Activated T-cell treated with anti-CD3 and anti-CD28 coated beads, Interleukin-2, amount 50 U/mL, for 4 hours (primary cell): ENCODE data around the gene STBD1. TPM values are rescaled to one million over a fixed set of nuclear protein-coding genes. Genes with fewer than 3 reads are reported as not detected.
"Not testable (repeated sequence)": the region's sequence is repeated elsewhere in the genome, so short reads cannot be mapped to it uniquely, and the experiment has no call there.

ENCODE experiments used
- ATAC-seq, 2 donors: fragments of 200-7000 bp; cut with Tn5 transposase; one replicate each; pipeline ENCODE4 v1.10.0; 2021
- DNase-seq: peaks from one replicate; pipeline ENCODE4 v3.0.0-alpha.2; 2020
- H3K27me3 Mint-ChIP-seq: one replicate; pipeline ENCODE4 v1.8.0; 2021; ENCODE audit warnings: low read depth, mixed read lengths
- H3K36me3 Mint-ChIP-seq: one replicate; pipeline ENCODE4 v1.8.0; 2022; ENCODE audit warnings: mixed read lengths; ENCODE audit not compliant: insufficient read depth
- H3K4me1 Mint-ChIP-seq: one replicate; pipeline ENCODE4 v1.8.0; 2021; ENCODE audit warnings: low read depth, mixed read lengths
- H3K4me3 Mint-ChIP-seq: one replicate; pipeline ENCODE4 v1.8.0; 2021; ENCODE audit warnings: mild to moderate bottlenecking, moderate library complexity, mixed read lengths
- H3K9me3 Mint-ChIP-seq: one replicate; pipeline ENCODE4 v1.8.0; 2021; ENCODE audit warnings: mixed read lengths
- total RNA-seq, 3 donors: library from RNA; stranded (reverse); gene quantifications; one replicate each; pipeline ENCODE4 v1.2.1, GENCODE V29; 2021

STBD1 gene
- total RNA-seq, 3 donors from 2014 or later, result 0.23 to 0.52 (median 0.34) TPM

DNA sequence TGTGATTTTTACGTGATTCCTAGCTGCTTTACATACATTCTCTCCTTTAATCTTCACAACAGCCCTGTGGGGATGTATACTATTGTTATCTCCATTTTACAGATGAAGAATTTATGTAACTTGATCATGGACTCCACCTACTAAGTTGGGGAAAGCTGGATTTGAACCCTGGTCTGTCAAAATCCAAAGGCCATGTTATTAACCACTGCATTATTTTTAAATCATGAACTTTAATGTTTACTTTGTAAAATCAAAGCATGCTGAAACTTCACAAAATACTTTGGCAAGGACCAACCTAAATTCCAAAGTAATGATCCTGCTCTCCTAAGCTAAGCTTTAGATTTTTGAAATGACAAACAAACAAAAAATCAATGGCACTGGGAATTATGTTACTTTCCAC is 28.9 kb upstream of the STBD1 start:
- ATAC-seq, result no peak
- Mint-ChIP-seq H3K4me3 (no peak overlapping the region), H3K27me3 (peaks cover 8% of the 10 kb centered on the region), H3K9me3 (no peaks in the 10 kb centered on the region), H3K4me1 (no peaks in the 10 kb centered on the region), H3K36me3 (no peaks in the 10 kb centered on the region)
- DNase-seq, result no peak

DNA sequence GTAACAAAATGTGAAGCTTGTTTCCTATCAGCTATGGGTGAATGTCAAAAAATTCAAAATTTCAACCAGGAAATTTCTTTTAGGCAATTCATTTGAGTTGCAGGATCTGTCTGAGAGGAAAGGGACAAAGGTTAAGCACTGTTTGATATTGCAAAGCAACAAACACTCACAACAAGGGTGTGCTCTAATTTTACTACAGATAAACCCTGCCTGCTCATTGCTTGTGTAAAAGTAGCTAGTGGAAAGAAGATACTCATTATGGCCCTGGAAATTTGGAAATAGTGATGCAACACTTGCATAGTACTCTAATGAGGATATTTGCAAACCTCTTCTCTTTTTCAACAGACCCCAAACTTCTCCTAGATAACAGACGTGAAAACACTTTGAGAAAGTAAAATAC is 27.9 kb upstream of the STBD1 start:
- H3K36me3 Mint-ChIP-seq, result no peaks in the 10 kb centered on the region
- H3K4me1 Mint-ChIP-seq, result no peaks in the 10 kb centered on the region
- DNase-seq (no peak), ATAC-seq (no peak)
- no peaks in the 10 kb centered on the region for H3K9me3 Mint-ChIP-seq
- peaks cover 6% of the 10 kb centered on the region for H3K27me3 Mint-ChIP-seq
- no peak overlapping the region for H3K4me3 Mint-ChIP-seq

DNA sequence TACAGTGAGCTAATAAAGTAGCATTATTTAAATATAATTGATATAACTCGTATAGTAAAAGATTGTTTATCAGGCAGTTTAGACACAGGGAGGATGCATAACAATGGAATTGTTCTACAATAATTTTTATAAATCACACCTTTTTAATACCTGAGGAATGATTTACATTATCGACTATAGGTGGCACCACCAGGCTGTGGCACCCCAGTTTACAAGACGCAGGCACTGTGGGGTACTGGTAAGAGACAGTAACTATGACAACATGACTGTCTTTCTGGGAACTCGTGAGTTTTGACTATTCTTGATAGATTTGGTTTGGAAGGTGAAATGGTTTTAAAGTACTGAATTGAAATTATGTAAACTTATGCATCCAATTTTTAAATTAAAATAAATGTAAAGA is 27.1 kb upstream of the STBD1 start:
- no peak for ATAC-seq
- peaks cover 6% of the 10 kb centered on the region for H3K27me3 Mint-ChIP-seq
- H3K4me3 Mint-ChIP-seq, result no peak overlapping the region
- H3K36me3 Mint-ChIP-seq, result no peaks in the 10 kb centered on the region
- H3K4me1 Mint-ChIP-seq, result no peaks in the 10 kb centered on the region
- DNase-seq, result no peak
- H3K9me3 Mint-ChIP-seq, result no peaks in the 10 kb centered on the region

DNA sequence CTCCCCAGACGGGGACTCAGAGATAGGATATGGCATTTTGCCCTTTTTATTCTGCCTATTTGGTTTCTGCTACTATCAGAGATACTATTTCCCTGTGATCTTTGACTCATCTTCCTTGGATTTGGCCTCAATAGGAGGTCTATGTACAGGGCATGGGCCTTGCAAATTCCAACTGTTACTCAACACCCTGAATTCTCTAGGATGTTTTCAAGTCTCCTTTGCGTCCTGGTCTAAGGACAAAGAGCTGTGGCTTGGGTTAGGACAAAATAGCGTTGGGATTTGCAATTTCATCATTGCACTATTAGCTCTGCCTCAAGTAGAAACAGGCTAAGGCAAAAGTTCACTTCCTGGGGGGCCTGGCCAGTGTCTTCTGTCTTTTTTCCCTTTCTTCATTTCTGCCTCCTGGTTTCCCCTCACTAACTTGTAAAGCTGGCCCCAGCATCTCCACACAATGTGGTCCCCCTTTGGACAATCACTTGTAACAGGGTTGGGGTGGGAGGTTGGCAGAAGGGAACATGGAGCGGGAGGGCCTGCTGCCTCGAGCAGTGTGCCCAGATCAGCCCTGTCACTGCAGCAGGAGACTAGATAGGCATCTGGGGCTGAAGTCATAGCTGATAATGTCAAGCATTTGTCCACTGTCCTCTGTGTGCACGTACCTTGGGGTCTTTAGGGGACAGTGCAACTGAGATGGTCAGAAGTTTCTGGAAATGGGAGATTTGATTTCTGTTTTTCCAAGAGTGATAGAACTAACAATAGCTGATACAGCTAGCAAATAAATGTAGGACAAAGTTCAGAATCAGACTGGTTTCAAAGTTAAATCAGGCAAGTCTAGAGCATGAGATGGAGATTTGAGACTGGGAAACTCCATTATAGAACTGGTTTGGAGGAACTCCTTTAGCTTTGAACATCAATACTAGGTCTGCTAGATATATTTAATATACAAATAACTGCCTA is 25.8 kb upstream of the STBD1 start:
- Mint-ChIP-seq H3K4me1 (no peaks in the 10 kb centered on the region), H3K9me3 (no peaks in the 10 kb centered on the region), H3K4me3 (no peak overlapping the region), H3K27me3 (peaks cover 4% of the 10 kb centered on the region), H3K36me3 (no peaks in the 10 kb centered on the region)
- DNase-seq (no peak), ATAC-seq (no peak)

DNA sequence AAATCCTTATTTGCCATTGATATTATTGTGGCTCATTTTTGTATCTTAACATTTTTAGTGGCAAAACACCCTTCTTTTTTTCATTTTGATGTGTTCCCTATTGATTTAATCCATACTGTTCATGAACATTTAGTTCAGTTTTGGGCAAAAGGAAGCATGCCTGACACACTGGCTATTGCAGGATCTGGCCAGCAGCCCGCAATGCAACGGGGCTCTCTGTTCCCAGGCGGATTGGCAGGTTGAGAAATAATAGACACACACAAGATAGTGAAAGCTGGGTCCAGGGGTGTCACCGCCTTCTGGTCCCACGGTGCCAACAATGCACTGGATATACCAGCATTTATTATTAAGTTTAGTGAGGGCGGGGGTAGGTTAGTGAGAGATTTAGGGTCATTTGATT is 24.9 kb upstream of the STBD1 start:
- not testable (repeated sequence) for H3K9me3 Mint-ChIP-seq, H3K36me3 Mint-ChIP-seq, H3K4me3 Mint-ChIP-seq, H3K27me3 Mint-ChIP-seq, H3K4me1 Mint-ChIP-seq, ATAC-seq, DNase-seq

DNA sequence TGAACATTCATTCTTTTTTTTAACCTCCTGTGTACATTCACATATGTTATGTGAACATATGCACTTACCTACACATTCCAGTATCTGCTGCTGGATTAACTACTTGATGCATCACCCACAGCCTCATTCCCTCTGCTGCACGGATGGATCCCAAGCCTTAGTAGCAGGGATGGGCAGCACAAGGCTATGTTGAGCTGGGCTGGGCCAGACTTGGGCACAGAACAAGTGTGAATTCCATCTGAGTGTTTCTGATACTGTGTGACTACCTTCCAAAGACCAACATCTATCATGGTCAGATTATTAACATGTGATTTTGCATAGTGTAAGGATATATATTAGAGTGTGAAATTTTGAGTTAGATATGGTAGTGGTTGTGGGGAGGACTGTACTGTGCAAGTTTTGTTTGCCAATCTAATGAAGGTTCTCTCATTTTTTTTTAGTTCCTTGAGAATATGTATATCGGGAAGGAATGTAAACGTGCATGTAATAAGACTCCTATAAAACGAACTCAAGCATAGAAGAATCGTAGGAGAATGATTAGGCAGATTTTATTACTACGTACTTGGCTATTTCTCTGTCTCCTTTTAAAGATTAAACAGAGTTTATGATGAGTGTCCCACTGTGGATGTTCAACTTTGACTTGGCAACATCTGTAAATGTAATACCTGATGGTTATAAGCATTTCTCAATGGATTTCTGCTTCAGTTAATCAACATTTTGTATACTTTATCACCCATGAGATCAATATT is 23.4 kb upstream of the STBD1 start:
- ATAC-seq, result no peak
- Mint-ChIP-seq H3K9me3 (peaks cover 5% of the 10 kb centered on the region), H3K4me1 (no peaks in the 10 kb centered on the region), H3K27me3 (peaks cover 1% of the 10 kb centered on the region), H3K4me3 (no peak overlapping the region), H3K36me3 (no peaks in the 10 kb centered on the region)
- no peak for DNase-seq

DNA sequence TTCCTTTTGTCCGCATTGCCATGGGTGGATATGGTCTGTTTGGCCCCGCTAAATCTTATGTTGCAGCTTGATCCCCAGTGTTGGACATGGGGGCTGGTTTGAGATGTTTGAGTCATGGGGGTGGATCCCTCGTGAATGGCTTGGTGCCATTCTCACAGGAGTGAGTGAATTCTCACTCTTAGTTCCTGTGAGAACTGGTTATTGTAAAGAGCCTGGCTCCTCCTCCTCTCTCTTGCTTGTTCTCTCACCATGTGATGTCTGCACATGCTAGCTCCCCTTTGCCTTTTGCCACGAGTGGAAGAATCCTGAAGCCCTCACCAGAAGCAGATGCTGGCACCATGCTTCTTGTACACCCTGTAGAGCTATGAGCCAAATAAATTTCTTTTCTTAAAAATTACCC is 22.6 kb upstream of the STBD1 start:
- Mint-ChIP-seq H3K36me3 (no peaks in the 10 kb centered on the region), H3K4me1 (no peaks in the 10 kb centered on the region), H3K27me3 (no peaks in the 10 kb centered on the region), H3K4me3 (no peak overlapping the region), H3K9me3 (peaks cover 5% of the 10 kb centered on the region)
- ATAC-seq (no peak), DNase-seq (no peak)

DNA sequence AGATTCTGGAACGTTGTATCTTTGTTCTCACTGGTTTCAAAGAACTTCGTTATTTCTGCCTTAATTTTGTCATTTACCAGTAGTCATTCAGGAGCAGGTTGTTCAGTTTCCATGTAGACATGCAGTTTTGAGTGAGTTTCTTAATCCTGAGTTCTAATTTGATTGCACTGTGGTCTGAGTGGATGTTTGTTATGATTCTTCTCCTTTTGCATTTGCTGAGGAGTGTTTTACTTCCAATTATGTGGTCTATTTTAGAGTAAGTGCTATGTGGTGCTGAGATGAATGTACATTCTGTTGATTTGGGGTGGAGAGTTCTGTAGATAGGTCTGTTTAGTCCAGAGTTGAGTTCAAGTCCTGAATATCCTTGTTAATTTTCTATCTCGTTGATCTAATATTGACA is 18.7 kb upstream of the STBD1 start:
- not testable (repeated sequence) for DNase-seq, H3K36me3 Mint-ChIP-seq, ATAC-seq, H3K9me3 Mint-ChIP-seq, H3K4me1 Mint-ChIP-seq, H3K4me3 Mint-ChIP-seq
- H3K27me3 Mint-ChIP-seq, result peaks cover 14% of the 10 kb centered on the region

DNA sequence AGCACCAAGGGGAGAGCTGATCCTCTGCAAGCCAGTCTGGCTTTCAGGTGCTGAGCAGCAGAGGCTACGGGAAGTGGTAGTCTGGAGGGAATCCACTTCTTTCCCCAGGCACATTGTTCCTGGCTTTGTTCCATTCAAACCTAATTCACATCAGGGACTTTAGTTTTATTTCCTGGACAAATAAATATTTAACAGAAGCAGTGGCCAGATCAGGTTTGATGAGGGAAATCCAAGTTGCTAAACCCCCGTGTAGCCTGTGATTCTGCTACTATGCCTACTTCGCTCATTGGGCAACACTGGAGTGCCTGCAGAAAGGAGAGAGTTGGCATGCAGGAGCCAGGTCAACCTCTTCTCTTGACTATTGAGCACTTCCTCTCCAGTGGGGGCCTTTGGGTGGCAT is 13.8 kb upstream of the STBD1 start:
- ATAC-seq, result no peak
- no peak overlapping the region for H3K4me3 Mint-ChIP-seq
- H3K27me3 Mint-ChIP-seq, result peaks cover 15% of the 10 kb centered on the region
- H3K9me3 Mint-ChIP-seq, result peaks cover 19% of the 10 kb centered on the region
- DNase-seq, result no peak
- H3K36me3 Mint-ChIP-seq, result peaks cover 3% of the 10 kb centered on the region
- H3K4me1 Mint-ChIP-seq, result no peaks in the 10 kb centered on the region

DNA sequence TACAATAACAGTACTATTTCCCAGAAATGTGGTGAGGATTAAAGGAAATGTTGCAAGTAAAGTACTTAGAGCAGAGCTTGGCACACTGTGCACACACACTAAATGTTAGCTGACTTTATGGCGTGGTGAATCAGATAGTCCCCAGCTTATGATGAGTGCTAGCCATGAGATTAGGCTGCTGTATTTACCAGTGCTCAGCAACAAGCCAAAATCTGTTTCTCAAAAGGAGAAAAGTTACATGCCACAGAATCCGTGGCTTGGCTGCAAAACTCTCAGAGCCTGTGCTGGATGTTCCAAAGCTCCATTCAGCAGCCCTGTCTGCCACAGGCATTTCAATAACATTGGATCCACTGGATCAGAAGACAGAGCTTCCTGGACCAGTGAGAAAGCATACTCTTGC is 12.8 kb upstream of the STBD1 start:
- Mint-ChIP-seq H3K4me1 (no peaks in the 10 kb centered on the region), H3K27me3 (peaks cover 15% of the 10 kb centered on the region), H3K36me3 (peaks cover 3% of the 10 kb centered on the region), H3K4me3 (no peak overlapping the region), H3K9me3 (peaks cover 25% of the 10 kb centered on the region)
- DNase-seq (no peak), ATAC-seq (no peak)

DNA sequence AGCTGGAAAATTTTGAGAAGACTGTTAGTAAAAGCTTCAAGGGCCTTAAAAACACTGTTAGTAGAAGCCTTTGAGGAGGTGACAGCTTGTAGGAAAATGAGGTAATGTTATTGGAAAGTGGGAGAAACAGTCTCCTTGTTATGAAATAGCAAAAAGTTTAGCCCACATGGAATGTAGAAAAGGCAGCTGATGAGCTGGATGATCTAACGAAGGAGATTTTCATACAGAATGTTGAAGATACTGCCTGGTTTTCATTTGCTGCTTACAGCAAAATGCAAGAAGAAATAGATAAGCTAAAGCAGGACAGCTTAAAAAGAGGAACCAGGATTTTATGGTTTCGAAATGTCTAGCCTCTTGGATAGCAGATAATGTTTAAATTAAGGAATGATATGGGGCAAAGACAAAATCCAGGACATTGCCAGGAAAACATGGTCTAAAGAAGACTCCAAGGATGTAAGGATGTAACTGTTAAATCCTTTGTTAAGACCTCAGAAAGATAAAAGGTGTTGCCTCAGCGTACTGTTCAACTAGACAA is 10.2 kb upstream of the STBD1 start:
- H3K36me3 Mint-ChIP-seq, result peaks cover 3% of the 10 kb centered on the region
- DNase-seq (no peak), ATAC-seq (no peak)
- peaks cover 22% of the 10 kb centered on the region for H3K9me3 Mint-ChIP-seq
- no peak overlapping the region for H3K4me3 Mint-ChIP-seq
- peaks cover 7% of the 10 kb centered on the region for H3K4me1 Mint-ChIP-seq
- peaks cover 10% of the 10 kb centered on the region for H3K27me3 Mint-ChIP-seq

DNA sequence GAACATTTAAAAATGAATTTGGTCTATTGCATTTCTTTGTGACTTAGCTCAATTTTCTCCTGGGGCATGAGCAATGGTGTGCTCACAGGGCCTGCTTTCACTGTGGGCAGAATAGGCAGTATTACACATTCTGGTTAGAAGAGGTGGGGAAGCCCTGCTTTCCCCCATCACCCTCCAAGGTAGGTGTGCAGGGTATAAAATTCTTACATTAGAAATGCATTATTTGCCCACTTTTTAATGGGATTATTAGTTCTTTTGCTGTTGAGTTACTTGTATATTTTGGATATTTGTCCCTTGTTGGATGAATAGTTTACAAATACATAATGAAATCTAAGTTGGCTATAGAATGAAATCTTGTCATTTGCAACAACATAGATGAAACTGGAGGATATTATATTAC is 8.3 kb upstream of the STBD1 start:
- DNase-seq (no peak), ATAC-seq (no peak)
- no peaks in the 10 kb centered on the region for H3K36me3 Mint-ChIP-seq
- peaks cover 20% of the 10 kb centered on the region for H3K4me1 Mint-ChIP-seq
- no peaks in the 10 kb centered on the region for H3K27me3 Mint-ChIP-seq
- H3K9me3 Mint-ChIP-seq, result peaks cover 22% of the 10 kb centered on the region
- no peak overlapping the region for H3K4me3 Mint-ChIP-seq

DNA sequence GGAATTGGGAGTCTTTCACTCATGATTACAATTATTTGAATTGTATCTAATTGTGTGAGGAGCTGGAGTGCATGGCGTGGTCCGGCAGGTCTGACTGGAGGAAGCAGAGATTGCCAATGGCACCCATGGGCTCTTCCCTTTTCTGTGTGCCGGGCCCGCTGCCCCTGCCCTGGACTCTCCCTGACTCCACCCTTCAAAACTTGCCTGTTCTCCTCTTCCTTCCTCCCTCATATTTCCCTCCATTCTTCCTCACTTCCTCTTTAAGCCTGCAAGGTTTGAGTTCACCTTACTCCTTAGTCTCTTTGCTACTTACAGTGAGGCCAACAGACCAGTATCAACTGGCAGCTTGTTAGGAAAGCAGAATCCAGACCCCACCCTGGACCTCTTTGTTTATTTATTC is 6.5 kb upstream of the STBD1 start:
- Mint-ChIP-seq H3K4me3 (no peak overlapping the region), H3K27me3 (no peaks in the 10 kb centered on the region), H3K36me3 (no peaks in the 10 kb centered on the region), H3K4me1 (peaks cover 29% of the 10 kb centered on the region), H3K9me3 (peaks cover 22% of the 10 kb centered on the region)
- ATAC-seq (no peak), DNase-seq (no peak)

DNA sequence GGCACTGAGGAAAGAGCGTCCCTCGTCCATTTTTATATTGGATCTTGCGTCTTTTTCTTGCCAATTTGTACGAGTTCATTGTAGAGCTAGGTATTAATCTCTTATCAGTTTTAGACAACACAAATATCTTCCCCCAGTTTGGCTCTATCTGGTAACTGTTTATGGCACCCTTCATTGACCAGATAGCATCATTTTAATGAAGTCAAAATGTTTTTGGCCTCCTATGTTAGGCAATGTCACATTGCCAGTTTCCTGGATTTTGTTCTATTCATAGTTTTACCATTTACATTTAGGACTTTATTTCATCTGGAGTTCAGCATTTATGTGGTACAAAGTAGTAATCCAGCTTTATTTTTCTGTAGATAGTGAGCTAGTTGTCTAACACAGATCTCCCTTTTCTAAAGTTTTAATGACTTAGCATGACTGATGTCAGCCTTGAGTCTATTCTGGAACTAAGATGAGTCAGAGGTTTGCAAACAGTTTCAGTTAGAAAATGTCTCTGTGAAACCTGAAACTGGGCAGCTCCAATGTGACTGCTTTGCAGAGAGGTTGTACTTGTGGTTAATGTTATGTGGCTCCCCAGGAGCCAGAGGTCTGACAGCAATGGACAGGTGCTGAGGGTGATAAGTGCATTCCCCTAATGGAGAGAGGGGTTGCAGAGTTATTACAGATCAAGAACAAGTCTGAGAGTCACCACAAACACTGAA is 5.3 kb upstream of the STBD1 start:
- DNase-seq, result no peak
- Mint-ChIP-seq H3K36me3 (no peaks in the 10 kb centered on the region), H3K4me1 (peaks cover 38% of the 10 kb centered on the region), H3K27me3 (no peaks in the 10 kb centered on the region), H3K9me3 (peaks cover 17% of the 10 kb centered on the region), H3K4me3 (no peak overlapping the region)
- ATAC-seq, result peak; percentile 79 to 80
